T-helper 2 cell (primary cell): Measurements from ENCODE around the gene FILIP1L.

Source experiments
- DNase-seq, 5 experiments: peaks; one replicate each; pipeline versions ENCODE4 v3.0.0 to v3.0.0-alpha.2; 2012 to 2022

The FILIP1L gene

GRCh38 chr3:99948467-99949089, 165.7 kb downstream of the FILIP1L start:
- no peak for DNase-seq

- no peak for DNase-seq
Observed at GRCh38 chr3:99947356-99947755, 166.9 kb downstream of the FILIP1L start.

GRCh38 chr3:99945328-99945995, 168.8 kb downstream of the FILIP1L start:
- DNase-seq = no peak

GRCh38 chr3:99943931-99944761, 170.2 kb downstream of the FILIP1L start:
- DNase-seq = peak in 1 of 5 experiments; percentile 37

GRCh38 chr3:99941211-99941610, 173.1 kb downstream of the FILIP1L start:
- DNase-seq = no peak

- no peak for DNase-seq
Observed at GRCh38 chr3:99940350-99940749, 174.0 kb downstream of the FILIP1L start.

GRCh38 chr3:99939876-99940275, 174.4 kb downstream of the FILIP1L start:
- DNase-seq = no peak

- no peak for DNase-seq
Observed at GRCh38 chr3:99938270-99938911, 175.9 kb downstream of the FILIP1L start.

DNA sequence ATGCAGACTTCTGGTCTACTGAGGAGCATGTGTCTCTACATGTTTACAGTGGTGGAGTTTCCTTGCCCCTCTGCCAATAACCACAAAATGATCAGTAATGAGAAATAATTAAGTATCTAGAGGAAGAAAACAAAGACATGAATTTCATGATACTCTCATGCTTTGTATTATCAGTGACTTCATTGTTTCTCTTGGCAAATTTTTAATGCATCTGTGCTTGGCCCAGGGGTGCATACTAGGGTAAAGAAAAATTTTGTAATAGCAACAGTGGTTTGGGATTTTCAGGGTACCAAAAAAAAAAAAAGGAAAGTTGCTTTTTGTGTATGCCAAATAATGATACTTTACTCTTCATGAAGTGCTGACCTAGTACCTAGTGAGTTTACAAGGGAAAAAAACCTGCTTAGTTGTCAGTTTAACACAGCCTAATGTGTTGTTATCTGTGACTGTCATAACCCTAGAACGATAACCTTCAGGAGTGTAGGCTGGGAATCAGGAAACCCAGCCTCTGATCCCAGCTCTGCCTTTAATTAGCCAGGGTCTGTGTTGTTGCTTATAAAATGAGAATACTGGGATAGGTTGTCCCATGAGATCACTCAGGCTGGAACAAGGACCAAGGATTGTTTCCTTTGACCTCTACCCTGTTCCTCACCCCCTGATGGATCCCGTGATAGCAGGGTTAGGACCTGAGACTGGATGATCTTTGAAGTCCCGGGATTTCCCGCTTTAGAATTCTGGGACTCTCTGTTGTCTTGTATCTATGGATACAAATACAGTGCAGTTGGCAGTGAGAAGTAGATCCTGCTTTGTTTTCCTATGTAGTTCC, 179.1 kb downstream of the FILIP1L start:
- no peak for DNase-seq

- DNase-seq = no peak
Observed at GRCh38 chr3:99933971-99934750, 180.1 kb downstream of the FILIP1L start.

DNA sequence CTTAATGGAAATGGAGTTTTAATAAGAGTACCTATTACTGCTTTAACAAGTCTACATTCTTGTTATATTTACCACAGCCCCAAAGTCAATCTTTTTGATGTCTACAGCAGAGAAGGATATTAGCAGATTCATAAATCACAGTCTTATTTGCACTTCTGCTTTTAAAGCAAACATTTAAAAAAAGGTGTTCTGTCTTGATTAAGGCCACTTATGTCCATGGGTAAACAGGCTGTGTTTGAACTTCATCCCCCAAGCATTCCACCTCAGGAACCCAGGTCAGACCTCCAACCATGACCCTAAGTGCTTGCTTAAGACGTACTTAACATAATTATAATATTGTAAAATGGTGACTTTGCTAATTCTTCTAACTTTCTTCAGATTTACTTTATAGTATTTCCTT, 183.2 kb downstream of the FILIP1L start:
- no peak for DNase-seq

GRCh38 chr3:99929745-99930139, 184.6 kb downstream of the FILIP1L start:
- DNase-seq = no peak

DNA sequence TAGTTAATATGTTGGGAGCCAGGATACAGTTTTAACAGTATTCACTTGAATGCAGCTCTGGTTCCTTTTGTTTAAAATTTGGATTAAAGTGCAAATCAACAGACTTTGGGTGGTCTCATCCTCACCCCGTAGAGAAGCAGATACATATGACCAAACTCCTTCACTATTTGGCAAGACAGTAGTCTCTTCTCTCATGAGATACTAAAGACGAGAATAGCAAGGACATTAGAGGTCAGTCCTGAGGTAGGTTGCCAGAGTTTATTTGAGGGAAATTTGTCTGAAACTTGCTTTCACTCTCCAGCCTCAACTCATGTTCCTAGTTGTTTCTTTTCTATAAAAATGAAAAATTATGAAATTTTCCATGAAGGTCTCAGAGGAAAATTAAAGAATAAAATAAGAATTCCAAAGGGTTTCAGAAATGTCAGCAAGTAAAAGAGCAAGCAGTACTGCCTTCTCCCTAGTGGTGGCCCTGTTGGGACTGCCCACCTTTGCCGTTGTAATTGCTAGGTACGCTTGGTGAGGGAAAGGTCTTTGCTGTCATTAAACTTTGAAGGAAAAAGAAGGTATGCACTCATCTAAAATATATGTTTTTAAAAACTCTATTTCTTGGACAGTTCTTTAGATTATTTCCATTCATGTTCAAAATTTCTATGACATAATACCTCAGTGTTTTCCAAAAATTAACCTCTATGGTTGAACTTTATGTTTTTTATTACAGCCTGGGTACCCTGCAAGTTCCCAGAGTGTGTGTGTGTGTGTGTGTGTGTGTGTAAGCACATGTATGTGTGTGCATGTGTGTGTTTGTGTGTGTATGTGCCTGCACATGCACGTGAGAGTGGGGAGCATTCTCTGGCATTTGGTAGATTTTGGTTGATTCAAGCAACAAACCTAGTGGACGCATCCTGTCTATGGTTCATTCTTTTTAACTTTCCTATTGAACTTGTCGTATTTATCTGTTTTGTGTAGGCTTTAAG, 185.2 kb downstream of the FILIP1L start:
- no peak for DNase-seq

GRCh38 chr3:99927671-99928457, 186.4 kb downstream of the FILIP1L start:
- no peak for DNase-seq

- no peak for DNase-seq
Observed at GRCh38 chr3:99925584-99926230, 188.6 kb downstream of the FILIP1L start.

DNA sequence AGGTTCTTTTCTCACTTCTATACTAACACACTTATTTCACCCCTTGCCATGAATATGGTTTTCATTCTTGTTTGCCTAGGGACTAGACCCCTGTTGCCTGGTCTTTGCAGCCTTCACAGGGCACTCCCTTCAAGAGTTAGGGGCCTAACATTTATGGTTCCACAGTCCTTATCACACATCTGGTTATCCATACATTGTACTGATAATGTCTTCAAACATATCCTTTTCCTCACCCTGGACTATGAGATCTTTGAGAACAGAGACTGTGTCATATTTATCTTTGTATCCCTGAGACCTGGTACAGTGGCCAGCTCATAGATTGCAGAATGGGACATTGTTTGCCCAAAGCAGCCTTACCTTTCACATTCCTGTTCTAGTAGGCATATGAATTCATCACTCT, 190.4 kb downstream of the FILIP1L start:
- no peak for DNase-seq

DNA sequence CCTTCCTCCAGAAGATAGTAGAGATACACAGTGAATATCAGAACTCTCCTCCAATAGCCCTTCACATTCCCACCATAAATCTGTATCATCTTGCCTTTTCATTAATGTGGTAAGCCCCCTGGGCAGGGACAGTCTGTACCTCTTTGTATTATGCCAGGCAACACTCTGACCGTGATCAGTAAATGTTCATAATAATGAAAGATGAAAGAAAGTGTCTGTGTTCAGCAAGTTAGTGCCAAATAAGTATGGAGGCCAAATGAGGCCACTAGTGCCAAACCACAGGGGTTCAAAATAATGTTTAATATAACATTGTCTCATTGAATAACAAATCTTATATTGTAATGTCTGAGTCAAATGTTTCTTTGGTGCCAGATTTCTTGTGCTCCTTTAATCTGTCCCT, 192.3 kb downstream of the FILIP1L start:
- DNase-seq = no peak

DNA sequence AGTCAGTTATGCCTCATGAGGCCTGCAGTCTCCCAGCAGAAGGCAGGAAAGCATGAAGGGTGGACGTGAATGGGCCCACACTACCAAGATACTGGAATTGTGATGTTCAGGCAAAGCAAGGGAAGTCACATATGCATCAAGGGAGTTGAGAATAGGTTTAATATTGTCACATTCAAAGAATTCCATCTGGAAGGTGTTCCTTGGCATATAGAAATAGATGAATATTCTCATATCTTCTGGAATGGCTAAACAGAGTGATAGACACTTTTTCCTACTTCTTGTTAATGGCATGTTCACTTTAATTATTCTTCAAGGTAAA, 193.0 kb downstream of the FILIP1L start:
- DNase-seq = no peak
